Measurements from ENCODE around the gene DHRS7.

The DHRS7 gene

DNA sequence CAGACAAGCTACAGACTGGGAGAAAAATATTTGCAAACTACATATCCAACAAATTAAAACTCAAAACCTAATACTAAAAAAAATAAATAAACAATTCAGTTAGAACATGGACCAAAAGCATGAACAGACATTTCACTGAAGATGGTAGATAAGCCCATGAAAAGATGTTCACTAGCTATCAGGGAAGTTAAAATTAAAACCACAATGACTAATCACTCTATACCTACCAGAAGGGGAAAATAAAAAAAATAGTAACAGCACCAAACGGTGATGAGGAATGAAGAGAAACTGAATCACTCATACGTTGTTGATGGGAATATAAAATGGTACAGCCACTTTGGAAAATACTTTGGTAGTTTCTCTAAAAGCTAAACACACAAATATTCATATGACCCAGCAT lies 31.1 kb upstream of the DHRS7 start:
- TF ChIP-seq, protein P1, sequence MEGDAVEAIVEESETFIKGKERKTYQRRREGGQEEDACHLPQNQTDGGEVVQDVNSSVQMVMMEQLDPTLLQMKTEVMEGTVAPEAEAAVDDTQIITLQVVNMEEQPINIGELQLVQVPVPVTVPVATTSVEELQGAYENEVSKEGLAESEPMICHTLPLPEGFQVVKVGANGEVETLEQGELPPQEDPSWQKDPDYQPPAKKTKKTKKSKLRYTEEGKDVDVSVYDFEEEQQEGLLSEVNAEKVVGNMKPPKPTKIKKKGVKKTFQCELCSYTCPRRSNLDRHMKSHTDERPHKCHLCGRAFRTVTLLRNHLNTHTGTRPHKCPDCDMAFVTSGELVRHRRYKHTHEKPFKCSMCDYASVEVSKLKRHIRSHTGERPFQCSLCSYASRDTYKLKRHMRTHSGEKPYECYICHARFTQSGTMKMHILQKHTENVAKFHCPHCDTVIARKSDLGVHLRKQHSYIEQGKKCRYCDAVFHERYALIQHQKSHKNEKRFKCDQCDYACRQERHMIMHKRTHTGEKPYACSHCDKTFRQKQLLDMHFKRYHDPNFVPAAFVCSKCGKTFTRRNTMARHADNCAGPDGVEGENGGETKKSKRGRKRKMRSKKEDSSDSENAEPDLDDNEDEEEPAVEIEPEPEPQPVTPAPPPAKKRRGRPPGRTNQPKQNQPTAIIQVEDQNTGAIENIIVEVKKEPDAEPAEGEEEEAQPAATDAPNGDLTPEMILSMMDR (conservative IDR thresholded peaks at IDR 0.05; ENCODE audit: control insufficient read depth, insufficient read depth, low read depth, low read length), result no peak
- no peak overlapping the region for H3K4me3 ChIP-seq (ENCODE audit: control insufficient read depth, low read depth, low read length)
- peak; percentile 5 for DNase-seq (ENCODE audit: low read depth)

DNA sequence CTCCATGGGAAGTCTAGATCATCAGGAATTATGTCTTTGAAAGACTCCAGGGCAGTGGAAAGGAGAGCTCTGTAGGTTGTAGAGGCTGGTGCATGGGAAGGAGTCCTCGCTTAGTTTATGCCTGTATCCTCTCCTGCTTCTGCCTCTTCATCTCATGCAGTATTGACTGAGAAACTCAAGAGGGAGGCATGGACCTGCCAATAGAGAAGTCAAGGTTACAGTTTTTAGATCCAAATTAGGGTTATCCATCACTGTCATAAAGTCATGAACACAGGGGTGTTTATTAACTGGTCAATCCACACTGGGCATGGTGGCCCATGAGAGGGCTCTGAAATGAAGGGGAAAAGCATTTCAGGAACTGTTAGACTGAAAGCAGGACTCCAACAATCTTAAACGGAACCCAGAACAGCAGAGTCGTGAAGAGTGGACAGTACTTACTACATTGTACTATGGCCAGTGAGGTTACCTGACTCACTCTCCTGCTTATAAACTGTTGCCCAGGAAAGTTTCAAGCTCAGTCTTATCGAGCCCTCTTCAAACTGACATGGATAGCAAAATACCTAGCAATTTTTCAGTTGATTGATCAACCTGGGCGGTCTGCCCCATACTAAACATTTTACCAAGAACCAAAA lies 30.1 kb upstream of the DHRS7 start:
- TF ChIP-seq, protein P1 (conservative IDR thresholded peaks at IDR 0.05; ENCODE audit: control insufficient read depth, insufficient read depth, low read depth, low read length), result no peak
- H3K4me3 ChIP-seq (ENCODE audit: control insufficient read depth, low read depth, low read length), result no peak overlapping the region
- DNase-seq (ENCODE audit: low read depth), result no peak

DNA sequence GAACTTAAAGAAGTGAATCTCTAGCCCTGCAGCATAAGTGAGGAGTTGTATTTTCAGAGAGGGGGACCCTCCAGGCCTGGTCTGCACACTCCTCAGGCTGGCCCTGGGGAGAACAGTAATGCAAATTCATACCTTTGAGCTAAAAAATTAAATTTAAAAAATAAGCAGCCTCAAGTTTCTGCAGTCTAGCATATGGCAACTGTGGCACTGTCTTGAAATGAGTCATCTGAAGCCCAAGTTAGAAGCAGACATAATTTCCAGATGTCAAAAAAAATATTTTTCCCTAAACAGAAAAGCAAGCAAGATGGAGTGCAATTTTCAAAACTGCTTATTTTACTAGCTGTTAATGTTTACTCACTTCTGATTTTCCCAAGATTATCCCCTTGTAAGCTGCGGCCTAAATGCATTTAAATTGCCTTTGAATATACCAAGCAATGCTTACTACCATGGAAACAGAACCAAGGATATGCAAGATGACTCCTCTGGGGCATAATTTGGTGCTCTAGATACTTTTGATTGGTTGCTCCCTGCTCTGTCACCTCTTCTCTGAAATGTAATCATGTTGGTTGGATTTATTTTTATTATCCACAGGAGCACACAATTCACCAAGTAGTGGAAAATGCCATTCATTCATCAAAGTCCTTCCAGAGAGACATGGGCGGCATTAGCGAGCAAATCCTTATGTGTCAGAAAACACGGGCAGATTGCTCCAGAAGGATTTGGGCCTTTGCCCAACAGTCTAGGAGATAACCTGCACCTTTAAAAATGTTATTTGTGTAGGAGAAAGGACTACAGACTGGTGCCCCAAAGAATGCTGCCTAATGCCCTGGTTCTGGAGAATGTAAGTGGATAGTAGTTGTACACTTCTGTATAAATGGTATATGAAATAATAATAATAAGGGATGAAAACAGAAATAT lies 25.0 kb upstream of the DHRS7 start:
- TF ChIP-seq, protein P1 (conservative IDR thresholded peaks at IDR 0.05; ENCODE audit: control insufficient read depth, insufficient read depth, low read depth, low read length), result no peak
- peak; percentile 12 for DNase-seq (ENCODE audit: low read depth)
- H3K4me3 ChIP-seq (ENCODE audit: control insufficient read depth, low read depth, low read length), result no peak overlapping the region

DNA sequence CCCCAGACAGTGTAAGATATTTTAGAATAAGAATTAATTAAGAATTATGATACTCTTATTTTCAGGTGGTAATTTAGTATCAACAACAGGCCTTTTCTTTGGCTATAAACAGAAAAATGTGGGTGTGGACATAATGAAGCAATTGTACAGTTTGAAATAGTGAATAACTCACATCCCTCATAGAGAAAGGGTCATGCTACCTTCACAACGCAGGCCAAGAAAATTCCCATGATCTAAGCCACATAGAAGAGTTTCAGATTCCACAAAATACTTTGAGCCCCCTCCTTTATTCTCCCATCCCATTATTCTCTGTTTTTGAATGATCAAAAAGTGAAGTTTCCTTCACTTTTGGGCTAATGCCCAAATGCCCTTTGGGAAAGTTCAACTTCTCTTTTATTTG lies 23.5 kb upstream of the DHRS7 start:
- no peak for DNase-seq (ENCODE audit: low read depth)
- H3K4me3 ChIP-seq (ENCODE audit: control insufficient read depth, low read depth, low read length), result no peak overlapping the region
- TF ChIP-seq, protein P1 (conservative IDR thresholded peaks at IDR 0.05; ENCODE audit: control insufficient read depth, insufficient read depth, low read depth, low read length), result no peak

DNA sequence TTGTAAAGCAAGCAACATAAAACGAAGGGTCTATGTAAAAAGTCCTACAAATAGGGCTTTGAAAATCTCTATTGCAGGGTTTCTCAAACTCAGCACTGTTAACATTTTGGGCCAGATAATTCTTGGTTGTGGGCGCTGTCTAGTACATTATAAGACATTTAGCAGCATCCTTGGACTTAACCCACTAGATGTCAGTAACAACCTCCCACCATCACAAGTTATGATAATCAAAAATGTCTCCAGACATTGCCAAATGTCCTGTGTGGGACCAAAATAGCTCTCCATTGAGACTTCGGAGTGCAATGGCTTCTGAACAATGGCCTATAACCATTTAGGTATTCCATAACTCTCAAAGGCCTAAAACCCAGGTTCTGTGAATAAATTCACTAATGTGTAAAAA lies 22.9 kb upstream of the DHRS7 start:
- TF ChIP-seq, protein P1 (conservative IDR thresholded peaks at IDR 0.05; ENCODE audit: control insufficient read depth, insufficient read depth, low read depth, low read length), result peak; percentile 6
- peak; percentile 12 for DNase-seq (ENCODE audit: low read depth)
- H3K4me3 ChIP-seq (ENCODE audit: control insufficient read depth, low read depth, low read length), result no peak overlapping the region

DNA sequence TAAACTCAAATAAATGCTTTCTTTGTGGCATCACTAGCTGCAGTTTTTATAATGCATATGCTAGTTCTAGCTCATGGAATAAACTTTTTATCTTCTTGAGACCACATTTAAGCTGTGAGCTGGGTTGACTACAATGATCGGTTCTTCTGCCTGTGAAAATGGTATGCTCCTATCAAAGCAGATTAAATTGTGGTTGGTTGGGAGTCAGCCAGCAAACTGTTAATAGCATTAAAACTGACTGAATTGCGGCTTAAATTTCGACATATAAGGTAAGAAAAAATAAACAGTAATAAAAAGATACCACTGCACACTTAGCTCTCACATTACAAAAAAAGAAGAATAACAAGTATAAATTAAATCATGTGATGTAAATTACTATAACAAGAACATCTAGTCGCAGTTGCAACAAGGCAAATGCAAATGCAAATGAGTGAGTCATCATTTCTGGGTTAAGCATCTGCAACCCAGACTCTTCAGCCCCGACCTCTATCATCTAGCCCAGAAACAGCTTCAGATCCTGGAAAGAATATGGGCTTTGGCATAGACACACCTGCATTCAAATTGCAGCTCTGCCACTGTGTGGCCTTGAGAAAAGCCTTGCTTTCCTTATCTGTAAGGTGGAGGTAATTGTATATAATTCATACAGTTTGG lies 19.8 kb upstream of the DHRS7 start:
- no peak overlapping the region for H3K4me3 ChIP-seq (ENCODE audit: control insufficient read depth, low read depth, low read length)
- peak; percentile 23 for DNase-seq (ENCODE audit: low read depth)
- TF ChIP-seq, protein P1 (conservative IDR thresholded peaks at IDR 0.05; ENCODE audit: control insufficient read depth, insufficient read depth, low read depth, low read length), result no peak
